SU-DHL-6 (cell line): ENCODE data around the gene ALDH4A1.

Source experiments
- H2AFZ ChIP-seq: fragments of 200-600 bp; sonication (generic); 2 replicates; pipeline ENCODE4 v1.6.1; 2014; ENCODE audit warnings: low read depth, mild to moderate bottlenecking, moderate library complexity, mixed read lengths, antibody characterized with exemption, low read length; ENCODE audit not compliant: severe bottlenecking
- H3F3A ChIP-seq: fragments of 200-600 bp; shearing (Covaris generic); 2 replicates; pipeline ENCODE4 v1.6.0; 2016; ENCODE audit warnings: antibody characterized with exemption, mild to moderate bottlenecking; ENCODE audit not compliant: insufficient read depth
- H3K27ac ChIP-seq: fragments of 200-600 bp; sonication (generic); 2 replicates; pipeline ENCODE4 v1.5.1; 2016; ENCODE audit warnings: low read depth, mild to moderate bottlenecking, low read length, moderate library complexity, mixed read lengths
- H3K27me3 ChIP-seq: fragments of 200-600 bp; sonication (generic), shearing (Covaris generic); 2 replicates; pipeline ENCODE4 v1.6.0; 2014; ENCODE audit warnings: mild to moderate bottlenecking, low read length
- H3K36me3 ChIP-seq: fragments of 200-600 bp; sonication (generic); 2 replicates; pipeline ENCODE4 v1.6.1; 2014; ENCODE audit warnings: mild to moderate bottlenecking, low read length, mixed read lengths
- H3K4me2 ChIP-seq: fragments of 300-600, 200-600 bp; shearing (Covaris generic), sonication (generic); 2 replicates; pipeline ENCODE4 v1.6.0; 2014; ENCODE audit warnings: low read length, low read depth, mild to moderate bottlenecking; ENCODE audit not compliant: poor library complexity, severe bottlenecking
- H3K4me3 ChIP-seq: fragments of 200-600 bp; sonication (generic); 2 replicates; pipeline ENCODE4 v1.5.1; 2014; ENCODE audit warnings: antibody characterized with exemption, low read length, mild to moderate bottlenecking, mixed read lengths; ENCODE audit not compliant: insufficient read depth, poor library complexity, severe bottlenecking
- H3K79me2 ChIP-seq: fragments of 200-600 bp; sonication (generic); 2 replicates; pipeline ENCODE4 v1.6.1; 2014; ENCODE audit warnings: mild to moderate bottlenecking, low read length, moderate library complexity; ENCODE audit not compliant: insufficient read depth
- H3K9ac ChIP-seq: fragments of 200-600 bp; sonication (generic); 2 replicates; pipeline ENCODE4 v1.7.0; 2014; ENCODE audit warnings: mild to moderate bottlenecking, low read length
- H3K9me2 ChIP-seq: fragments of 200-600 bp; sonication (generic); replicated peaks from 2 replicates; pipeline ENCODE4 v1.6.1; 2014; ENCODE audit warnings: low read length; ENCODE audit not compliant: insufficient read depth
- H3K9me3 ChIP-seq: fragments of 200-600 bp; sonication (generic); 2 replicates; pipeline ENCODE4 v1.6.1; 2014; ENCODE audit warnings: low read length, mixed read lengths; ENCODE audit not compliant: insufficient read depth
- H4K20me1 ChIP-seq: fragments of 200-600 bp; sonication (generic); 2 replicates; pipeline ENCODE4 v1.6.1; 2014; ENCODE audit warnings: low read depth, mild to moderate bottlenecking, antibody characterized with exemption, low read length, moderate library complexity, mixed read lengths
- CTCF ChIP-seq: fragments of 200-600 bp; sonication (generic); IDR thresholded peaks from one replicate; pipeline ENCODE4 v1.5.1; 2017; ENCODE audit warnings: antibody characterized with exemption, mild to moderate bottlenecking, low read length, moderate library complexity; ENCODE audit not compliant: insufficient read depth, poor library complexity, severe bottlenecking
- EZH2phosphoT487 ChIP-seq: fragments of 200-600 bp; sonication (generic), shearing (Covaris generic); conservative IDR thresholded peaks from 2 replicates; pipeline ENCODE4 v1.6.1; 2018; ENCODE audit warnings: mild to moderate bottlenecking, antibody characterized with exemption, low read length, moderate library complexity, mixed read lengths

Gene ALDH4A1

GRCh38 chr1:18924221-18924691 lies 21.9 kb upstream of the ALDH4A1 start:
- no peaks in the 10 kb centered on the region for H3K9me2 ChIP-seq
- H3K9ac ChIP-seq, result no peak overlapping the region
- H3F3A ChIP-seq, result peaks cover 9% of the 10 kb centered on the region; the same call in 1 of the 2 replicates
- no peak overlapping the region for H3K4me2 ChIP-seq
- H3K27ac ChIP-seq, result no peak overlapping the region
- no peak overlapping the region for H3K4me3 ChIP-seq
- no peaks in the 10 kb centered on the region for H4K20me1 ChIP-seq
- H3K79me2 ChIP-seq, result no peaks in the 10 kb centered on the region
- no peaks in the 10 kb centered on the region for H3K36me3 ChIP-seq
- TF ChIP-seq EZH2phosphoT487, result no peak
- no peak for TF ChIP-seq CTCF
- H3K27me3 ChIP-seq, result no peaks in the 10 kb centered on the region
- H3K9me3 ChIP-seq, result no peaks in the 10 kb centered on the region
- no peak overlapping the region for H2AFZ ChIP-seq

- H3K4me3 ChIP-seq, result no peak overlapping the region
- no peaks in the 10 kb centered on the region for H3K36me3 ChIP-seq
- H3K79me2 ChIP-seq, result no peaks in the 10 kb centered on the region
- no peak overlapping the region for H3K4me2 ChIP-seq
- no peak overlapping the region for H3K27ac ChIP-seq
- no peaks in the 10 kb centered on the region for H3K9me2 ChIP-seq
- H4K20me1 ChIP-seq, result no peaks in the 10 kb centered on the region
- H3K9me3 ChIP-seq, result no peaks in the 10 kb centered on the region
- peaks cover 9% of the 10 kb centered on the region; the same call in 1 of the 2 replicates for H3F3A ChIP-seq
- TF ChIP-seq CTCF (no peak), EZH2phosphoT487 (no peak)
- no peaks in the 10 kb centered on the region for H3K27me3 ChIP-seq
- no peak overlapping the region for H3K9ac ChIP-seq
- no peak overlapping the region for H2AFZ ChIP-seq
Observed at GRCh38 chr1:18923756-18924211, 21.4 kb upstream of the ALDH4A1 start.

- Histone ChIP-seq H3K27me3 (no peaks in the 10 kb centered on the region), H3K36me3 (no peaks in the 10 kb centered on the region), H3K4me2 (no peak overlapping the region), H4K20me1 (no peaks in the 10 kb centered on the region), H3F3A (peaks cover 9% of the 10 kb centered on the region; the same call in 1 of the 2 replicates), H3K27ac (no peak overlapping the region), H3K9me3 (no peaks in the 10 kb centered on the region), H3K9me2 (no peaks in the 10 kb centered on the region), H3K9ac (no peak overlapping the region), H3K4me3 (no peak overlapping the region), H2AFZ (no peak overlapping the region), H3K79me2 (no peaks in the 10 kb centered on the region)
- no peak for TF ChIP-seq EZH2phosphoT487
- no peak for TF ChIP-seq CTCF
Observed at GRCh38 chr1:18922848-18923755, 20.7 kb upstream of the ALDH4A1 start.
